Nephron (organoid): ENCODE results near the gene COL27A1.

Experiments used
- H3K27ac Mint-ChIP-seq, 3 experiments: 2 replicates each; pipeline ENCODE4 v1.8.0; 2020; ENCODE audit warnings: mixed read lengths in 3 of 3, mild to moderate bottlenecking in 2 of 3, moderate library complexity in 1 of 3
- H3K27me3 Mint-ChIP-seq: 2 replicates; pipeline ENCODE4 v1.8.0; 2021; ENCODE audit warnings: low read depth, mild to moderate bottlenecking, moderate library complexity, mixed read lengths
- H3K36me3 Mint-ChIP-seq: 2 replicates; pipeline ENCODE4 v1.8.0; 2020; ENCODE audit warnings: low read depth, mixed read lengths
- H3K4me1 Mint-ChIP-seq: 2 replicates; pipeline ENCODE4 v1.8.0; 2020; ENCODE audit warnings: mixed read lengths
- H3K4me3 Mint-ChIP-seq, 3 experiments: 2 replicates each; pipeline ENCODE4 v1.8.0; 2020; ENCODE audit warnings: mild to moderate bottlenecking in 3 of 3, mixed read lengths in 3 of 3, moderate library complexity in 2 of 3
- H3K9me3 Mint-ChIP-seq: 2 replicates; pipeline ENCODE4 v1.8.0; 2020; ENCODE audit warnings: mixed read lengths
- TF ChIP-seq, protein P1 (sequence below), 3 experiments: fragments of 200-600 bp; sonication (generic); IDR thresholded peaks; one replicate each; pipeline ENCODE4 v1.5.0; 2021; ENCODE audit warnings: antibody characterized with exemption in 3 of 3; ENCODE audit not compliant: unreplicated experiment in 3 of 3

COL27A1 gene

DNA sequence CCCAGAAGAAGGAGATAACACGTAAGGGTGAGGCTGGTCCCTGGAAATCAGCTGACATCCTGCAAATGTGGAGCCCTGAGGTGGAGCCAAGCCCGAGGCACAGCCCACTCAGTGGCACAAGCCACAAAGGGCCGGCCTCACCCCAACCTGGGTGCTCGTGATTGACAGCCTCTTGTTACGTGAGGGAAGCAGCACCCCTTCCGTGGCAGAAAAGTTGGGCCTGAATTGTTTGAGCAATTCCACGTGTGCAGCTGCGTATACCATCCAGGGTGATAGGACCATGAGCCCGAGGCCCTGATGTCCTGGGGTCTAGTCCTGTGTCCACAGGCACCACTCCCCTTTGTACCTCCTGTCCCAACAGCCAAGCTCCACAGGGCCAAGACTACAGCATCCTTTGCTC lies 179.2 kb downstream of the COL27A1 start:
- H3K36me3 Mint-ChIP-seq, result peaks cover 17% of the 10 kb centered on the region
- H3K9me3 Mint-ChIP-seq, result no peaks in the 10 kb centered on the region
- no peaks in the 10 kb centered on the region for H3K4me1 Mint-ChIP-seq
- no peak overlapping the region for H3K4me3 Mint-ChIP-seq
- no peaks in the 10 kb centered on the region for H3K27me3 Mint-ChIP-seq
- no peak overlapping the region for H3K27ac Mint-ChIP-seq
- TF ChIP-seq, protein P1, sequence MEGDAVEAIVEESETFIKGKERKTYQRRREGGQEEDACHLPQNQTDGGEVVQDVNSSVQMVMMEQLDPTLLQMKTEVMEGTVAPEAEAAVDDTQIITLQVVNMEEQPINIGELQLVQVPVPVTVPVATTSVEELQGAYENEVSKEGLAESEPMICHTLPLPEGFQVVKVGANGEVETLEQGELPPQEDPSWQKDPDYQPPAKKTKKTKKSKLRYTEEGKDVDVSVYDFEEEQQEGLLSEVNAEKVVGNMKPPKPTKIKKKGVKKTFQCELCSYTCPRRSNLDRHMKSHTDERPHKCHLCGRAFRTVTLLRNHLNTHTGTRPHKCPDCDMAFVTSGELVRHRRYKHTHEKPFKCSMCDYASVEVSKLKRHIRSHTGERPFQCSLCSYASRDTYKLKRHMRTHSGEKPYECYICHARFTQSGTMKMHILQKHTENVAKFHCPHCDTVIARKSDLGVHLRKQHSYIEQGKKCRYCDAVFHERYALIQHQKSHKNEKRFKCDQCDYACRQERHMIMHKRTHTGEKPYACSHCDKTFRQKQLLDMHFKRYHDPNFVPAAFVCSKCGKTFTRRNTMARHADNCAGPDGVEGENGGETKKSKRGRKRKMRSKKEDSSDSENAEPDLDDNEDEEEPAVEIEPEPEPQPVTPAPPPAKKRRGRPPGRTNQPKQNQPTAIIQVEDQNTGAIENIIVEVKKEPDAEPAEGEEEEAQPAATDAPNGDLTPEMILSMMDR (IDR thresholded peaks at IDR 0.05; ENCODE audit: unreplicated experiment in 3 of 3), result no peak

DNA sequence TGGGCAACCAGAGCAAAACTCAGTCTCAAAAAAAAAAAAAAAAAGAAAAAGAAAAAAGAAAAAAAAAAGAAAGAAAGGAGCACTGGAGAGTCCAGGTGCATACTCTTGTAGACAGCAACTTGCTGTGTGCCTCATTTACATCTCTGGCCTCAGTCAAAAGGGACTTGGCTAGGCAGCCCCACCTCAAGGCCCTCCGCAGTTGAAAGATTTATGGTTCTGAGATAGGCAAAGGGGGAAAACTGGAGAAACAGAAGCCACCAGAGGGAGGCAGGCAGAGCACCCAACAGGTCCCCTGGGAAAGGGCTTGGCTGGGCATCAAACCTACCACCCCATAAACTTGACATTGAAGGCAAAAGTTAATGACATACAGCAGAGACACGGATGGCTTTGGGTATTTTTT lies 180.4 kb downstream of the COL27A1 start:
- Mint-ChIP-seq H3K27me3 (no peaks in the 10 kb centered on the region), H3K4me1 (no peaks in the 10 kb centered on the region), H3K36me3 (peaks cover 28% of the 10 kb centered on the region), H3K4me3 (no peak overlapping the region), H3K9me3 (no peaks in the 10 kb centered on the region), H3K27ac (no peak overlapping the region)
- TF ChIP-seq, protein P1 (IDR thresholded peaks at IDR 0.05; ENCODE audit: unreplicated experiment in 3 of 3), result no peak

DNA sequence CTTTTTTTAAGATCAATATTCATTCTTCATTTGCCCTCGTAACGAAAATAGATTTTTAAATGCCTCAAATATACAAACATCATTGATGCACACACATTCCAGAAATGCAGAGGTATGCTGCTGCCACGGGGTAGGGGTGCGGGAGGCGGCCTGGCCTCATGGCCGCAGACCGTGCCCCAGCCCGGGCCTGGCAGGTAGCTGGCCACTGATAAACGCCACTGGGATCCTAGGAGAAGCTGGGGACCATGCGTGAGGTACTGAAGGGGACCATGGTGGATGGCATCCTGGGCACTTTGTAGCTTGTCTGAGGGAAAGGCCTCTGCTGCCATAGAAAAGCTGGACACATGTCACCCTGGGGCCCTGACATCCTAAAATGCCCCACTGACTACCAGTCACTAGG lies 180.8 kb downstream of the COL27A1 start:
- Mint-ChIP-seq H3K9me3 (no peaks in the 10 kb centered on the region), H3K27me3 (no peaks in the 10 kb centered on the region), H3K4me3 (no peak overlapping the region), H3K27ac (no peak overlapping the region), H3K36me3 (peaks cover 30% of the 10 kb centered on the region), H3K4me1 (no peaks in the 10 kb centered on the region)
- TF ChIP-seq, protein P1 (IDR thresholded peaks at IDR 0.05; ENCODE audit: unreplicated experiment in 3 of 3), result no peak

DNA sequence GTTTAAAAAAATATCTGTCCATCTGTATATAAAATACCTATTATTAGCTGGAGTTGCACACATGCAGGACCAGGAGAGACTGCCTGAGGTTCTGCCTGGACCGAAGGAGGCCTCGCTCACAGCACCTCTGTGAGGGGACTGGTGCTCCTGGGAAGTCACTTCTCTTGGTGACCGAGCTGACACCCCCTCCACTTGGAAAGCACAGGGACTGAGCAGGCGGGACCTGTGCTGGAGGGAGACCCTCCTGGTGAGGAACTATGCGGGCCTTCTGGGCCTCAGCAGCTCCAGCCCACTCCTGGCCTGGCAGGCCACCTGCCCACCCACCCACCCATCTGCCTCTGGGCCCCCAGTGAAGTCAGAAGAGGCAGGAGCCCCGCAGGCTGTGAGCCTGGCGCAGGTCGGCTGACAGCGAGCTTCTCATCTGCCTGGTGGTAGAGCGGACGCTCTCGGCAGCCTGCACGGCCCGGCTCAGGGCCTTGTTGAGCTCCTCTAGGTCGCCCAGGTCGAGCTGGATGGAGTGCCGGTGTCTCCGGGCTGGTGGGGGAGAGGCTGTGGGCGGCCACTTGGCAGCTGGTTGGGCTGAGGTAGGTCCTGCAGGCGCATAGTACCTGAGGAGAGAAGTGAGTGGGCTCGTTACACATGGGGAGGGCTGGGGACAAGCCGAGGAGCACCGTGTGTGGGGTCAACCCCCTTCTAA lies 181.5 kb downstream of the COL27A1 start:
- peaks cover 37% of the 10 kb centered on the region for H3K36me3 Mint-ChIP-seq
- H3K27me3 Mint-ChIP-seq, result no peaks in the 10 kb centered on the region

DNA sequence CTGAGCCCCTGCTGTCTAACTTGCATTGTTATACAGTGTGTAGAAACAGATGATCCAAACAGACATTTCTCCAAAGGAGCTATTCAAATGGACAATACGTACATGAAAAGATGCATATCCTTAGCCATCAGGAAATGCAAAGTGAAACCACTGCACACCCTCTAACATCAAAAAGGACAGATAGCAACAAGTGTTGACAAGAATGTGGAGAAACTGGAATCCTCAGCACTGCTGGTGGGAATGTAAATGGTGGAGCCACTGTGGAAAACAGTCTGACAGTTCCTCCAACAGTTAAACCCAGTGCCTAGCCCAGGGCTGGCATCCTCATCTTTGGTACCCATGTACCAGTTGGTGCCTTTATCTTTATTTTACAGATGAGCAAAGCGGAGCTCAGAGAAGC lies 182.8 kb downstream of the COL27A1 start:
- no peaks in the 10 kb centered on the region for H3K9me3 Mint-ChIP-seq
- no peaks in the 10 kb centered on the region for H3K4me1 Mint-ChIP-seq
- H3K4me3 Mint-ChIP-seq, result no peak overlapping the region
- TF ChIP-seq, protein P1 (IDR thresholded peaks at IDR 0.05; ENCODE audit: unreplicated experiment in 3 of 3), result no peak
- H3K36me3 Mint-ChIP-seq, result peaks cover 42% of the 10 kb centered on the region
- H3K27ac Mint-ChIP-seq, result no peak overlapping the region
- no peaks in the 10 kb centered on the region for H3K27me3 Mint-ChIP-seq

More for the DNA sequence above, 181.5 kb downstream of the COL27A1 start:
- TF ChIP-seq, protein P1 (IDR thresholded peaks at IDR 0.05; ENCODE audit: unreplicated experiment in 3 of 3), result no peak
- Mint-ChIP-seq H3K27ac (no peak overlapping the region), H3K4me3 (no peak overlapping the region), H3K9me3 (no peaks in the 10 kb centered on the region), H3K4me1 (no peaks in the 10 kb centered on the region)
